Renal pelvis (tissue), 4 donors: ENCODE data around the gene NXPH4. TPM values are rescaled to one million over a fixed set of nuclear protein-coding genes. Genes with fewer than 3 reads are reported as not detected.
A peak's percentile ranks its signal among the peaks of the same experiment; 100 is the strongest.

Experiments
- DNase-seq: peaks from one replicate; pipeline ENCODE4 v3.0.0-alpha.2; 2013
- polyA plus RNA-seq, 3 donors: library from polyadenylated mRNA; unstranded; fragments of 120-200 nt; gene quantifications; one replicate each; pipeline ENCODE4 v1.2.1, GENCODE V29; 2013; ENCODE audit not compliant: insufficient read length in 3 of 3

Gene NXPH4
- polyA plus RNA-seq, 3 donors = 3.7 to 5.8 (median 3.9) TPM

- DNase-seq = no peak
Measured at GRCh38 chr12:57201631-57202030, 15.0 kb upstream of the NXPH4 start.

- no peak for DNase-seq
Measured at GRCh38 chr12:57202321-57202720, 14.3 kb upstream of the NXPH4 start.

- no peak for DNase-seq
Measured at GRCh38 chr12:57203201-57203600, 13.4 kb upstream of the NXPH4 start.

- no peak for DNase-seq
Measured at GRCh38 chr12:57203791-57204190, 12.8 kb upstream of the NXPH4 start.

- DNase-seq = no peak
Measured at GRCh38 chr12:57204454-57204853, 12.1 kb upstream of the NXPH4 start.

GRCh38 chr12:57205186-57205585, 11.4 kb upstream of the NXPH4 start:
- DNase-seq = no peak

GRCh38 chr12:57205931-57206330, 10.7 kb upstream of the NXPH4 start:
- DNase-seq = no peak

- DNase-seq = no peak
Measured at GRCh38 chr12:57207731-57208630, 8.6 kb upstream of the NXPH4 start.

GRCh38 chr12:57208631-57209282, 7.8 kb upstream of the NXPH4 start:
- no peak for DNase-seq

GRCh38 chr12:57209916-57210315, 6.7 kb upstream of the NXPH4 start:
- no peak for DNase-seq

- DNase-seq = no peak
Measured at GRCh38 chr12:57210461-57210860, 6.1 kb upstream of the NXPH4 start.

- DNase-seq = no peak
Measured at GRCh38 chr12:57210926-57211692, 5.5 kb upstream of the NXPH4 start.

GRCh38 chr12:57211791-57212700, 4.5 kb upstream of the NXPH4 start:
- no peak for DNase-seq

GRCh38 chr12:57212701-57213057, 3.9 kb upstream of the NXPH4 start:
- no peak for DNase-seq

GRCh38 chr12:57213058-57213715, 3.4 kb upstream of the NXPH4 start:
- peak; percentile 82 for DNase-seq

- DNase-seq = no peak
Measured at GRCh38 chr12:57213763-57214397, 2.7 kb upstream of the NXPH4 start.

GRCh38 chr12:57214398-57214781, 2.2 kb upstream of the NXPH4 start:
- DNase-seq = no peak

- no peak for DNase-seq
Measured at GRCh38 chr12:57215065-57215464, 1.5 kb upstream of the NXPH4 start.

GRCh38 chr12:57215668-57216013, 953 bp upstream of the NXPH4 start:
- no peak for DNase-seq
